ENCODE results near the gene SLC1A7.

SLC1A7 gene

DNA sequence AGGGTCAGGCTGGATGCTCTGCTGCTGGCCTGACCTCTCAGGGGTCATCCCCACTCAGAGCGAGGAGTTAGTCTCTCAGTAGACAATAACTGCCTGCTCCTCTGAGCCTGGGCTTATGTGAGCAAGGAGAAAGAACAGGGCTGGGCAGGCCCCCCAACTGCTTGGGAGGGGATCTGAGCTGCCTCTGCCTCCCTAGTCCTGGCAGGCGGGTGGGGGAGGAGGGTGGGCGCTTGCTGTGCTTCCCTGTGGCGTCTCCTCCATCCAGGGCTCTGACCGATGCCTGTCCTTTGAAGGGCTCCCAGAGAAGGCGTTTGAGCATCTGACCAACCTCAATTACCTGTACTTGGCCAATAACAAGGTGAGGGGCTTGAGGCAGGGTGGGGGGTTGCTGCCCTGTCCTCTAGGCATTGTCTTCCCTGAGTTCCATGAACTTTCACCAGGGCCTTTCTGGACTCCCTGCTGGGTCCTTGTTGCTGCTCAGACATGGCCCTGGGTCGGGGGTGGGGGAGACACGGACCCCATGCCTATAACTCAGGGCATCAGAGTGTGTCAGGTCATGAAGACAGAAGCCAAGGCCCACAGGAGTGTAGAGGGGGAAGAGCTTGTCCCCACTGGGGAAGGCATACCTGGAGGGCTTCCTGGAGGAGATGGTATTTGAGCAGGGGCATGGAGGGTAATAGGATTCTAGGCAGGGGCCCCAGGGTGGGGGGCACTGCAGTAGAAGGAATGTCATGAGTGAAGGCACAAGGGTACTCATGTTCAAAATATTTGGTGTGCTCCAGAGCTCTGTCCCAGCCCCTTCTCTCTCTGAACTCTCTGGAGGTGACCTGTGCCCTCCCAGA is 67.9 kb downstream of the SLC1A7 start:
- DNase-seq, result peak; percentile 3

- DNase-seq, result no peak
These were observed 68.5 kb downstream of the SLC1A7 start for GRCh38 chr1:53073868-53074311.

- no peak for DNase-seq
These were observed 69.2 kb downstream of the SLC1A7 start for GRCh38 chr1:53073287-53073686.

GRCh38 chr1:53071915-53072314 is 70.5 kb downstream of the SLC1A7 start:
- DNase-seq, result no peak

- no peak for DNase-seq
These were observed 71.1 kb downstream of the SLC1A7 start for GRCh38 chr1:53071167-53071865.

GRCh38 chr1:53070621-53071020 is 71.8 kb downstream of the SLC1A7 start:
- DNase-seq, result no peak

GRCh38 chr1:53069663-53070327 is 72.6 kb downstream of the SLC1A7 start:
- DNase-seq, result peak; percentile 6

- DNase-seq, result no peak
These were observed 73.2 kb downstream of the SLC1A7 start for GRCh38 chr1:53069265-53069662.

DNA sequence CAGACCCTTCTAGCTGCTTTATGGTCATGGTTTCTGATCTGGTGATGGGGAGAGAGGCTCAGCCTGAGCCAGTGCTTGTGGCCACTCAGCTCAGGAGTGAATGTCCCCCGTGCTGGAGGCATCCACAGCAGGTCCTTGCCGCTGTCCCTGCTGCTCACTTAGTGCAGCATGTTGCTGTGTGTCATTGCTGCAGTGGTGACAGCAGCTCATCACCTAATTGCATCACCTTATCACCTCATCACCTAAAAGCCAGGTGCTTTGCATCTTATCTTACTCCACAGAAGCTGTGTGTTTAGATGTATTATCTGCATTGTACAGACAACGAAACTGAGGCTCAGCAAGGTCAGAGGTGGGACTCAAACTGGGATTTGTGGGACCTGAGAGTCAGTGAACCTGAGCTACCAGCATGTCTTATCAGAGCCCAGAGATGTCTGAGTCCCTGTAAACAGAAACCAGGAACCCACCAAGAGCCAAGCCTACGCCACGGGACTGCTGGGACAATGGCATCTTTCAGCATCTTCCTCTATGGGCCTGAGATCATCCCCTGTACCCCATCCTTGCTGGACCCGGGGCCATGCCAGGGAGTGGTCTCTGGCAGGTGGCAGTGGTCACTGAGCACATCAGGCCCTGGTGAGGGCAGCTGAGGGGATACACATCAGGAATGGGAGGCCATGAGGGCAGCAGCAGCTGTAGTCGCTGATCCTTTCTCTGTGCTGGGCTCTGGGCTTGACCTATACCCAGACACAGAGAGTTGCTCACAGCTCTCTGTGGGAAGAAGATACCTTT is 73.9 kb downstream of the SLC1A7 start:
- DNase-seq, result peak; percentile 4

DNA sequence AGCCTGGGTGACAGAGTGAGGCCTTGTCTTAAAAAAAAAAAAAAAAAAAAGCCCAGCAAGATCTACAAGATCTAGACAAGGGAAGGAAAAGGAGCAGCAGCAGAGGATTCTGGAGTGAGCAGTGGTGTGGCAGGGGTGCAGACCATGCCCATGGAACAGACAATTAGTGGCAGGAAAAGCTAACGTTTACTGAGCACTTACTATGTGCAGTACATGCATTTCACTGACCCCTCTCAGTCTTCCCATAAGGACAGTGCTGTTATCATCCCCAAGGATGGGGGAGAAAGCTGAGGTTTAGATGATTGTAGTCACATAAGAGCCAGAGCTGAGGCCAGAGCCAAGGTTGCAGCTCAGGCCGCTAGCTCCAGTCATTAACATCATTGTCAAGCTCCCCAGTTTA is 74.6 kb downstream of the SLC1A7 start:
- peak; percentile 4 for DNase-seq

DNA sequence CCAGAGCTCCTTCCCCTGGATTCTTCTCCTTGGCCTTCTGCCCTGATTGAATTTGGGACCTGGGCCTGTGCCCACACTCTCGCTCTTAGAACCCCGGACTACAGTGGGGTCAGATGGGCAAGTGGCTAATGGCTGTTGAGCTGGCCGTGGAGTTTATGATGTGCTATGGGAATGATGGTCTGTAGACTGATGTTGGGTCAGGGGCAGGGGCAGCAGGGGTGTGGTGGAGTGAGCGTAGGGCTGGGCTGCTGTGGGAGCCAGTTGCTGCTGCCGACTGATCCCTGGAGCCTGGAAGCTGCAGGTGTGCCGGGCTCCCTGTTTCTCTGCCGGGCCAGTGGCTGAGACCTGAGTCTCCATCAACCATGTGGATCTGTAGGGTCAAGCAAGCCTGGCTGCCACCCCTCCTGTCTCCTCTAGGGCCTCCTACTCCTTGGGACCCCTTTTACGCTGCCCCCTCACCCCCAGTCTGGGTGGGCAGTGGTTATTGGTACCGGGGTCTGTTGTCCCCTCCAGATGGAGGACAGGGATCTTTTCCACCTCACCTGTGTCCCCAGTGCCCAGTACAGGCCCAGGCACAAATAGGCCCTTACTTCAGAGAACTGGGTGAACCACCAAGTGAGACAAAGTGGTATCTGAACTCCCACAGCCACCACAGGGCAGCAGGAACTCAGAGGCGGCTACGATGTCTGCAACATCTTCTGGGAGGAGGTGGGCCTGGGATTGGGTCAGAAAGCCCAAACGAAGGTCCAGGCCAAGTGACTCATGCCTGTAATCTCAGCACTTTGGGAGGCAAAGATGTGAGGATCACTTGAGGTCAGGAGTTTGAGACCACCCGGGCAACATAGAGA is 75.3 kb downstream of the SLC1A7 start:
- peak; percentile 5 for DNase-seq

GRCh38 chr1:53066488-53066887 is 76.0 kb downstream of the SLC1A7 start:
- no peak for DNase-seq

DNA sequence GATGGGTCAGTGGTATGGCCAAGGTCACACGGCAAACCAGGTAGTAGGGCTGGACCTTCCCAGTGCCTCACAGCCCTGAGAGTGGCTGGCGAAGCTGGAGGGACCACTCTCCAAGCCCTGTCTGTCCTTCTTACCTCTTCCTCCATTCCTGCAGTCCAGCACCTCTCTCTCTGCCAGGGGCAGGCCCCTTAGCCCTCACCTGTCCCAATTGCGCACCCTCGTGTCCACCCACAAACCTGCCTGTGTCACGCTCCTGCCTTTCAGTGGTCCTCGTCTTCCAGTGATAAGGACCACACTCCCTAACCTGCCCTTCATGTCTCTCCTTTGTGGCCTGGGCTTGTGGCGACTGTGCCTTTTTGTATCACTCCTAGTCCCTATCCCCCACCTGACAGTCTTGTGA is 77.0 kb downstream of the SLC1A7 start:
- DNase-seq, result no peak

DNA sequence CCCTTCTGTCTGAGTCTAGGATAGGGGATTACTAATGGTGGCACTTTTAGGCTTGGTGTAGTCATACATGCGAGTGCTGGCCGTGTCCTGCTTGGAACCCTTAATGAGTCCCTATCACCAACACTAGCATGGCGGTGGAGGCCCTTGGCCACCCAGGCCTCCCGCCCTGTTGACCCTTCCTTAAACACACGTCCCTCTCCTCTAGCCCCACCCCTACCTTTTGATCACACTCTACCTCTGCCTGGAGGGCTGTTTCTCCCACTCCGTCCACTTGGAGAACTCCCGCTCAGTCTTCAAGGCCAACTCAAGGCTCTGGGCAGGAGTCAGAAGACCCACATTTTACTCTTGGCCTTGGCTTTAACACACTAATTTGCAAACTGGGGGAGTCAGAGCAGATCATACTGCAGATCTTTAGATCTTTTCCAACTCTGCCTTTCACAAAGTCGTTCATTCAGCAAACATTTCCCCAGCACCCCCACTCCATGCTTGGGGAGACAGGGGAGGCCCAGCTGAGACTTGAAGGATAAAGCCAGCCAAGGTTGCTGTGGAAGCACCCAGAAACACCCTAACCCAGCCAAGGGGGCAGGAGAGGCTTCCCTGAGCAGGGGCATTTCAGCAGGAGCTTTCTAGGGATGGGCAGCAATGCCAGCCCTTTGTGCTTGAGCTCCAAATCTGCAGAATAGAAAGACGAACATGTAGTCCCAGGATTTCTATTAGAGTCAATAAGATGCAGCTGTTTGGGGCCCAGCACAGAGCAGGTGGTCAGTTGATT is 78.5 kb downstream of the SLC1A7 start:
- DNase-seq, result no peak

DNA sequence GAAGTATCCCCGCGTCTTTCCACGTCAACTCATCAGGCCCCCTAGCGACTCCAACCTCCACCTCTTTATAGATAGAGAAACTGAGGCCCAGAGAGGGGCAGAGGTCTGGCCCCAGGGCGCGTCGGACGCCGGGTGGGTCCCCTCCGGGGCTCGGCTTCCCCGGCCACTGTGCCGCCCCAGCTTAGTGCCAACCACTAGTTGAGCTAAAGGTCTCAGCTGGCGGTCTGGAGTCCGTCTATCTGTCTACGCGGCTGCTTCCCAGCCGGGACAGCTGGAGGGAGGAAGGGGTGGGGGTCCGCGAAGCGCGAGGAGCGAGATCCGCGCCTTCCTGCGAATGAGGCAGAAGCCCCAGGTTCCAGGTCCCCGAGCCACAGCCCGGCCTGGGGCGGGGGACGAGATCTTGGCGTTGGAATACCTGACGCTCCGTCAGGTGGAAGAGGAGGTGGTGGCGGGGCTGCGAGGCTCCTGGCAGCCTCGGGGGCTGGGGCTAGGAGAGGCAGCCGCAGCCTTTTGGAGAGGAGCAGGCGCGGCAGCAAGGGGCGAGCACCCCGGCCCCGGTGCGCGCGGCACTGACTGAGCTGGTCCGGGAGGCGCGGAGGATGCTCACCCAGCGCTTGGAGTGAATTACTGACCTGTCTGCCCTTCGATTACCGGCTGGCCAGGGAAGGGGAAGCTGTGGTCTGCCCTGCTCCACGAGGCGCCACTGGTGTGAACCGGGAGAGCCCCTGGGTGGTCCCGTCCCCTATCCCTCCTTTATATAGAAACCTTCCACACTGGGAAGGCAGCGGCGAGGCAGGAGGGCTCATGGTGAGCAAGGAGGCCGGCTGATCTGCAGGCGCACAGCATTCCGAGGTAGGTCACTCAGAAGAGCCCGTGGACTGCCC is 79.5 kb downstream of the SLC1A7 start:
- DNase-seq, result no peak

GRCh38 chr1:53061859-53062707 is 80.4 kb downstream of the SLC1A7 start, which contains the start of gene PODN:
TSS of gene PODN (plus strand) at chr1:53062213. CDS start at chr1:53069856, 7,643 bp downstream.
- DNase-seq, result no peak

DNA sequence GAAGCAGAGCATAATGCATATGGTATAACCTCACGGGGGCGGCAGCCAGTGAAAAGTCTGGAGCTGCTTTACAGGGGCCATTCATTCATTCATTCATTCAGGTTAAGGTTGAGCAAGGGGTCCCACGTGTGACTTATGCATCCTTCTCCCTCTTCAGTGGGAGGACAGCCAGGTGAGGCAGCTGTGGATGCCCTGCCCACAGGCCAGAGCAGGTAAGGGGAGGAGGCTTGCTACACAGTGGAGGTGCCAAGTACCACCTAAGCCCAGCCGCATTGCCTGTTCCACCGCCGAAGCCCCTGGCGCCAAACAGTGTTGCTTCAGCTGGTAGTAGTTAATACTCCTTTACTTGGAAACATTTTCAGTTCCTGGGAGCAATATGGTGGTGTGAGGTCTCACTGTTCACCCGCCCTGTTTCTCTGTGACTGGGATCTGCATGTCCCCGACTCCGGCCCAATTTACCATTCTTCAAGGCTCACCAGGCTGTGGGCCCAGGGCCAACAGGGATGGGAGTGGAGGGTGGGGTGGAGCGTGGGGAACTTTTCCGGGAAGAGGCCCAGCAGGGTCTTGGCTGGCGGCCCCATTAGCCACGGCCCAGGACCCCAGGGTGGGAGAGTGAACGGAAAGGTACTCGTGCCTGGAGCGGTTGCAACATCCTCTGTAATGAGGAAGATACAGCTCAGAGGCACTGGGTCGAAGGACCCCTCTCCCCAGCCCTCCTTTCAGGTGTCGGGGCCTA is 81.1 kb downstream of the SLC1A7 start:
- DNase-seq, result no peak

- DNase-seq, result no peak
These were observed 81.9 kb downstream of the SLC1A7 start for GRCh38 chr1:53060579-53060978.
